Measurements from ENCODE around the gene CERS6. TPM values are rescaled to one million over a fixed set of nuclear protein-coding genes. Genes with fewer than 3 reads are reported as not detected.

CERS6 gene
- polyA plus RNA-seq, 1 donor, result 38.1 TPM

GRCh38 chr2:168666339-168666738 lies 210.3 kb downstream of the CERS6 start:
- DNase-seq (ENCODE audit: low read depth), result no peak

GRCh38 chr2:168667156-168667555 lies 211.1 kb downstream of the CERS6 start:
- DNase-seq (ENCODE audit: low read depth), result no peak

GRCh38 chr2:168669151-168669550 lies 213.1 kb downstream of the CERS6 start:
- DNase-seq (ENCODE audit: low read depth), result no peak

- no peak for DNase-seq (ENCODE audit: low read depth)
Observed at GRCh38 chr2:168670478-168670877, 214.4 kb downstream of the CERS6 start.

GRCh38 chr2:168671932-168672331 lies 215.9 kb downstream of the CERS6 start:
- DNase-seq (ENCODE audit: low read depth), result no peak

GRCh38 chr2:168673265-168674189 lies 217.5 kb downstream of the CERS6 start:
- no peak for DNase-seq (ENCODE audit: low read depth)

GRCh38 chr2:168678153-168678853 lies 222.2 kb downstream of the CERS6 start:
- no peak for DNase-seq (ENCODE audit: low read depth)

GRCh38 chr2:168679081-168679480 lies 223.0 kb downstream of the CERS6 start:
- DNase-seq (ENCODE audit: low read depth), result no peak

- no peak for DNase-seq (ENCODE audit: low read depth)
Observed at GRCh38 chr2:168679741-168680310, 223.8 kb downstream of the CERS6 start.

GRCh38 chr2:168683996-168684395 lies 227.9 kb downstream of the CERS6 start:
- DNase-seq (ENCODE audit: low read depth), result no peak

GRCh38 chr2:168684921-168685599 lies 229.0 kb downstream of the CERS6 start:
- no peak for DNase-seq (ENCODE audit: low read depth)

- no peak for DNase-seq (ENCODE audit: low read depth)
Observed at GRCh38 chr2:168685600-168686451, 229.8 kb downstream of the CERS6 start.

GRCh38 chr2:168686452-168687191 lies 230.6 kb downstream of the CERS6 start:
- no peak for DNase-seq (ENCODE audit: low read depth)

- no peak for DNase-seq (ENCODE audit: low read depth)
Observed at GRCh38 chr2:168687314-168687713, 231.2 kb downstream of the CERS6 start.

GRCh38 chr2:168690381-168690885 lies 234.4 kb downstream of the CERS6 start:
- no peak for DNase-seq (ENCODE audit: low read depth)

GRCh38 chr2:168691221-168691620 lies 235.1 kb downstream of the CERS6 start:
- no peak for DNase-seq (ENCODE audit: low read depth)

- DNase-seq (ENCODE audit: low read depth), result no peak
Observed at GRCh38 chr2:168692132-168692744, 236.2 kb downstream of the CERS6 start.

- no peak for DNase-seq (ENCODE audit: low read depth)
Observed at GRCh38 chr2:168694173-168694572, 238.1 kb downstream of the CERS6 start.

- DNase-seq (ENCODE audit: low read depth), result no peak
Observed at GRCh38 chr2:168694866-168695265, 238.8 kb downstream of the CERS6 start.

GRCh38 chr2:168697668-168698121 lies 241.6 kb downstream of the CERS6 start:
- no peak for DNase-seq (ENCODE audit: low read depth)

All from forelimb muscle (tissue), 1 donor.